DMS53 treated with DMSO at 0.1 percent for 48 hours (cell line): ENCODE data around the gene PRKCZ.

Source experiments
- DNase-seq: peaks from one replicate; lab custom pipeline; 2025; ENCODE audit not compliant: unreplicated experiment; lab: John Stamatoyannopoulos, UW

Gene PRKCZ

DNA sequence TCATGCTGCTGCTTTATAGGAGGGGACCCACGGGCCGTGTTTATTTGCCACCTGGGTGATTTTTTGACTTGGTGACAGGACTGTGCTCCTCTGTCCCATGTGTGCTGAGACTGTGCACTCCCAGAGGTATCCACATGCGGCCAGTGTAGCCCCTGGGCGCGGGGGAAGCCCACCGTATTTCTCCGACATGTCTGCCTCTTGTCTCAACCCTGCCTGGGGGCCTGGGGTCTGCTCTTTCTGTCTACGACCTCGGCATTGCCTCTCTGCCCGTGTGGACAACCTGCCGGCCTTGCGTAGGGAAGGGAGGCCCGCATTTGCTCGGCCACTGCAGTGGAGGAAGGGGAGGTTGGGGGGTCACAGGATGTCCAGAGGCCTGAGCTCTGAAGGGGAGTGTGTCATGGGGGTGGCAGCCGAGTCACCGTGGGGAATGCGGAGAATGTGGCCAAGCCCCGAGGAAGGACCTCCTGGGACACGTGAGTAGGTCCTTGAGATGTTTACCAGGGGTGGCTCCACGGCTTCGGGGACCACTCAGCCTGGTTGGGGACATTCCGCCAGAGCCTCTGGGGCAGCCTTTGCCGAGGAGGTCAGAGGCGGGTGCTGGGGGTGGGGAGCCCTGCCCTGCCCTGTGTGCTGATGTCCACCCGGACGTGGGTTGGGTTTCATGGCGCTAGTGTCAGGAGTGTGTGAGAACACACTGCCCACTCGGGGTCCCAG lies 11.0 kb downstream of the PRKCZ start:
- DNase-seq, result no peak

DNA sequence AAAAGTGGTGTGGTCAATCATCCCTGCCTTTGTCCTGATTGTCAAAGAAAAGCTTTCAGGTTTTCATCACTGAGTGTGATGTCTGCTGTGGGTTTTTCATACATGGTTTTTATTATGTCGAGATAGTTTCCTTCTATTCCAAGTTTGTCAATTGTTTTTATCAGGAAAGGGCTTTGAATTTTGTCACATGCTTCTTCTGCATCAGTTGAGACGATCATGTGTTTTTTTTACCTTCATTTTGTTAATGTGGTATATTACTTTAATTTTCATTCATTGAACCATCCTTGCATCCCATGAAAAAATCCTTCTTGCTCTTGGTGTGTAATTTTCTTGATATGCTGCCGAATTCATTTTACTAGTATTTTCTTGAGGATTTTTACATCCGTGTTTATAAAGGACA lies 15.5 kb downstream of the PRKCZ start:
- no peak for DNase-seq

DNA sequence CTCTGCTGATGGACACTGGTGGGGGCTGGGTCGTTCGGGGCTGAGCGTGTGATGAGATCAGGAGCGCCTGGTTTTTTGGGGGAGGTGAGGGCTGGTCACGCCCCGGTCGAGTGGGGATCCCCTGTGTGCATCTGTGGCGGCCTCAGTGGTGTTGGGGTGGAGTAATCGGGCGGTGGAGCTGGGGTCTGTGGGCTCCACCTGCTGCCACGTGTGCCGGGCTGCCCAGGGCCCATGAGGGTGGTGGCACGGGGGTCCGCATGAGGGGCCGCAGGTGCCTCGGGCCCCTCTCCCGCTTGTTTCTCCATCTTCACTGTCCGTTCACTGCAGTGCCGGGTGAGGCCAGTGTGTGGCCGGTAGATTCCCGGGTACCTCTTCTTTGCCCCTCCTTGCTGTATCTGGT lies 17.2 kb downstream of the PRKCZ start:
- DNase-seq, result no peak

DNA sequence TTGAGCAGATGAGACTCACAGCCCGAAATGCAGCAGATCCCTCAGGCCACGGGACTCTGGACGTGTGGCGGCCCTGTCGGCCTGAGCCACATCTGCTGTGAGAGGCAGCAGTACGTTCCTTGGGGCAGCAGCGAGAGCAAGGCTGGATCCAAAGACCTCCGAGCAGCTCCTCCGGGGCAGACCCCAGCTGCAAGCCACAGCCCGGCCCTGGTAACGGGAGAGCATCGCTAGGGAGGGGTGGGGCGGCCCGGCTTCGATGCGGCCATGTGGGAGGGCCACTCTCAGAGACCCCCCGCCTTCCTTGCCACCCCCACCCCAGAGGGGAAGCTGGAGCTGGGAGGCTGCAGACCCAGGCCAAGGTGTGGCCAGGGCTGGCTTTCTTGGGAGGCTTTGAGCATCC lies 17.8 kb downstream of the PRKCZ start:
- no peak for DNase-seq

DNA sequence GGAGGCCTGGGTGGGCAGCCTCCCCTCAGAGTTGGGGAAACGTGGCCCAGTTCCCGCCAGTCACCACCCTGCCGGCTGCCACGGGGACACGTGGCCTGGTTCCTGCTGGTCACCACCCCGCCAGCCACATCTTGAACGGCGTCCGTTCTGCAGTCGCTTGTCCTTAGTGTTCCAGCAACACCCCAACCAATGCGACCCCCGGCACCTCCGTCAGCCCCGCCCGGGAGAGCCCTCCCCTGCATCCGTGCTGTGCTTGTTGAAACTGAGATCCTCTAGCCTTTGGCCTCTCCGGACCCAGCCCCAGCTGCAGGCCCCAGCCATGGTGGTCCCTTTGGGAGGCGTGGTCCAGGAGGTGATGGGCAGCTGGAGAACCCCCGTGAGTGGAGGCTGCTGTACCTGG lies 18.7 kb downstream of the PRKCZ start:
- no peak for DNase-seq

DNA sequence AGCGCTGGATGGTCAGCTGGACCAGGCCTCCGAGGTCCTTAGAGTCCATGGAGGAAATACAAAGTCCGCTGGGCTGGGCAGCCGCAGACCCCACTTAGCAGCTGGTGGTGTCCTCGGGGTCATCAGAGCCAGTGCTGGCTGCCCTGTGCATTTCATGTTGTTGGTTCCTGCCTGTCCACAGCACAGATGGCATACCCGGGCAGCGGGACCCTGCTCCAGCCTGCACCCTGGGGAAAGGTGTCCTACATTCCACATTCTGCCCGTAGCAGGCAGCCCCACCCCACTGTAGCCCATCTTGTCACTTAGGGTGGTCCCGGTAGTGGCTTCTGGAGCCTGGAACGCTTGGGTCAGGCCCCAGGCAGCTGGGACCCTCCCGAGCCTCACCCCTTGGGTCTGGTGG lies 19.8 kb downstream of the PRKCZ start:
- no peak for DNase-seq

DNA sequence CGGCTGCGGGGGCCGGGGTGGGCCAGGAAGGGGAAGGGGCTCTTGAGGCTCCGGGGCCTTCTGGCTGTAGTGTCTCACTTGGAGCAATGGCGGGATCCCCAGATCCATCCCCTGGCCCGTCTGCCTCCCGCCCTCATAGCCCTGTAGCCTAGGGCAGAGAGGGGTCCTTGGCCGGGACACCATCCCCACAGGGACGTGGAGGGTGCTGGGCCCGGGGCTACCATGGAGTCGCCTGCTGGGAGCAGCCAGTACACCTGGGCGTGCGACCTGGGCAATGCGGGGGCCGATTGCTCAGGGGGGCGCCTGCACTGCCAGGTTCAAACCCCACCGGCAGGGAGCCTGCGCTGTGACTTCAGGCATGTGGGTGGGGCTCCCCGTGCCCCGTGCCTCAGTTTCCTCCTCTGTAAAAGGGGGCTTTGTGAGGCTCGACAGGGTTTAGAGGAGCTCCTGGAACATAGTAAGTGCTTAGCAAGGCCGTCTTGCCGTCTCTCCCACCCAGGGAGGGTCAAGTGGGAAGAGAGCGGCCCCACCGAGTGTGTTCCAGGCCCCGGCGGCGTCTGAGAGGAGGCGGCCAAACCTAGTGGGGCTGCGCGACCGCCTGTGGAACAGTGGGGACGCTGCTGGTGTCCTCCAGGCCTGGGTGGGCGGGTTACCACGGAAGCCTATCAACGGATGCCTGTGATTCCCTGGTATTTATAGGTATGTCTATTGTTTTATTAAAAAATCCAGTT lies 20.8 kb downstream of the PRKCZ start:
- no peak for DNase-seq

DNA sequence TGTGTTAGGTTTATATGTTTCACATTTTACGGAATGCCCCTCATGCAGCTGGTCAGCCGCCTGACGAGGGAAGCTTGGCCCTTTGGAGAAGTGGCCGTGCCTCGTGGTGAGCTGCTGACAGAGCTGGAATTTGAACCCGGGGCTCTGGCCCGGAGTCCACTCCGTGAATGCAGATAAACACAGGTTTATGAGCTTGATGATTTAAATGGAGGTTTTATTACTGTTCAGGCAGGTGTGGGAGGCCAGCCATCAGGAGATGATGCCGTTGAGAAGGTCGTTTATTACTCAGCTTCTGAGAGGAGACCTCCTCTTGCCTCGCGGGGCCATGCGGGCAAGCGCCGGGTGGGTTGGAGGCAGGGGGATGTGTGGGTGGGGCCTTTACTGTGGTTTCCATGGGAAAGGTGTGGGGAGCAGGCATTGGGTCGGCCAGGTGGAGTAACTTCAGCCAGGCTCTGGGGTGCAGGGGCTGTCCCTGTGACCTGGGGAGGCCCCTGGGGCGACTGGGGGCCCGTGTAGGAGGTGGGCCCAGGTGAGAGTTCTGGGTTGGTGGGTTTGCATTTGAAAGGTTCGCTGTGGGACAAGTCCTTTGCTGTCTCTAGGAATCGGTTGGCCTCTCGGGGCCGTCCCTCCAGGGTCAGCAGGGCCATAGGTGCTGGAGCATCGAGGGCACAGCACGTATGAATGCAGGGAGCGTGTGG lies 22.0 kb downstream of the PRKCZ start:
- no peak for DNase-seq

DNA sequence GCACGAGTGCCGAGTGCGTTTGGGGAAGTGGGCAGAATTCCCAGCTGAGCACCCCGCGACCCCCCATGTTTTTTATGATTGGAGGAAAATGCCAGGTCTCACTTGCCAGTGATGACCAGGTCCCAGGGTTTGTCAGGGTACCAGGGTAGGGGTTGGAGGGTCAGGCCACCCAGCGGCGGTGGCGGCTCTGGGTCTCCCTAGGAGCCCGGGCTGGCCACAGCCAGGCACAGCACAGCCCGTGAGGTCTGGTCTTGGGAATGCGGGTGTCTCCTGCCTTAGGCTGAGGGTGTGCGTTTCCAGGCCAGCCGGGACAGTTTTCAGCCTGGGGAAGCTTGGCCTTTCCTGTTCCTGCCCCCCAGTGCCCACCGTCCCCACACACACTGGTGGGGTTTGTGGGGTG lies 22.7 kb downstream of the PRKCZ start:
- no peak for DNase-seq

DNA sequence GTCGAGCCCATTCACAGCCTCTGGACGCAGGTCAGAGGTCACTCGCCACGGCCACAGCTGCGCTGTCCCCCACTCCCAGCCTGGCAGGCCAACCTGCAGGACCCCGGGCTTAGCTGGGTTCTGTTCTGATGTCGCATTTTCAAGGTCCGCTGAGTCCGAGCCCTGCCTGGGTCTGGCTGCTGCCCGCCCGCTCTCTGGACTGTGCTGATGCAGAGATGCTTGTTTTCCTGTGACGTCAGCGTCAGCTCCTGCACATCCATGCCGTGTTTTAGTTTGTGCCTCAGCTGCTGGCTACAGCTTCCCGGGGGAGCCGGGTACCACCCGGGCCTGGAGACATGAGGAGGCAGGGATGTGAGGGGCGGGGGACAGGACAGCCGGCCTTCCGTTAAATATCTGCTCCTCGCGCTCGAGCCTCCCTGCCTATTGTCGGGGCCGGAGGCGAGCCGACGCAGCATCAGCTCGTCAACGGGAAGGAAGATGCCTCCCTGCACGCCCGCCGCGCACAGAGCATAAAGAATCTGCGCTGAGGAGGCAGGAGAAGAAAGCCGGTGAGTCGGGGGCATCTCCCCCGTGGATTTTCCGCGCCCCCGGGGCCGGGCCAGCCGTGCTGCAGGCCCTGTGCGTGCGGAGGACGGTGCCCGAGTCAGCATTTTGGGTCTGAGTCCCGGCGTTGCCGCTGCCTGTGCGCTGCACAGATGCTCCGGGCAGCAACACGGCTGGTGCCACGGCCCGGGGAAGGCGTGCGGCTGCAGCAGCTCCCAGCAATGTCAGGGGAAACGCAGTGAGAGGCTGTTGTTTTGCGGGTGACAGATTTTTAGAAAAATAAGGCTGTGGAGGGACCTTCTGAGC lies 23.4 kb downstream of the PRKCZ start:
- no peak for DNase-seq

DNA sequence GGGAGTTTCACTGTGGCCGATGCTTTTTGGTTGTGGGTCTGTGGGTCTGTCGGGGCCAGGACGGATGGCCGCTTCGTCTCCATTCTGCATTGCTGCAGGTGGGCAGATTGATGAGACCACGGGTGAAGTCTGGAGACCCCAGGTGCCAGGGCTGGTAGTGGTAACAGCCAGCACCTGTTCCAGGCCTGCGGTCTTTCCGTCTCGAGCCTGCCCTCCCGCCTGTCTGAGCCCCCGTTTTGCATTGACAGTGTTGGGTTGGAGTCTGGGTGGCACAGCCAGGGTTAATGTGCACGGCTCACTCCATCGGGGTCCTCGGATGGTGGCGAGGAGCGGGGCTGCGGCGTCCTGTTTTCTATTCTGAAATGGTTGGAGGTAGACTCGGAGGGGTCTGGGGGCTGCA lies 24.2 kb downstream of the PRKCZ start:
- DNase-seq, result no peak

DNA sequence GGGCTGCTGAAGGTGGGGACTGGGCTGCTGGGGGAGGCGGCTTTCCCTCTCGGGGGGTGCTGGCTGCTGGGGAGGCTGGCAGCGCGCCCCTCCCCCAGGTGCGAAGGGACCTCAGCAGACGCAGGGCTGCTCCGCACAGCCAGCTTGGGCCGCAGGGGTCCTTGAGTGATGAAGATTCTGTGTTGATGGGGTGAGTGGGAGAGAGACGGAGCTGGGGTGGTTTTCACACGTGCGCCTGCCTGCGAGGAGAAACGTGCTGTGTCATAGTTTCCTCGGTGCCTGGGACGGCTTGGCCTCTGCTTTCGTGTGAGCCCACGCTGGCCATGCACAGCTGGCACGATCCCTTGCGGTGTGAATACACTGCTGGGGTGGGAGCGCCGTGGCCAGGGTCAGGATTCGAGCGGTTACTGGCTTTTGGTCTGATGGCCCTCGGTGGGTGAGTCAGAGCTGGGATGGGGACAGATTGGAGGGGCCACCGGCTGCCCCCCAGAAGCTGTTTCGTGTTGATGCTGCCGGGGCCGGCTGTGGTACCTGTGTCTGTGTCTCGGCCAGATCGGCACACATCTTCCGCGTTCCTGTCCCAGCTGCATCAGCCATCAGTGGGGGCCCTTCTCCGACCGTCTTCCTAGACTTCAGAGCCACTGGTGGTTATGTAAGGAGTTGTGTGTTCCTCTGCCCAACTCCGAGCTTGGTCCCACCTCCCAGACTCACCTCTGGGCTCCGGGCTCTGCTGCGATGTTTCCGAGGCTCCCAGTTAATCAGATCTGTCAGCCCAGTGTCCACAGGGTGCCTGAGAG lies 24.9 kb downstream of the PRKCZ start:
- no peak for DNase-seq

DNA sequence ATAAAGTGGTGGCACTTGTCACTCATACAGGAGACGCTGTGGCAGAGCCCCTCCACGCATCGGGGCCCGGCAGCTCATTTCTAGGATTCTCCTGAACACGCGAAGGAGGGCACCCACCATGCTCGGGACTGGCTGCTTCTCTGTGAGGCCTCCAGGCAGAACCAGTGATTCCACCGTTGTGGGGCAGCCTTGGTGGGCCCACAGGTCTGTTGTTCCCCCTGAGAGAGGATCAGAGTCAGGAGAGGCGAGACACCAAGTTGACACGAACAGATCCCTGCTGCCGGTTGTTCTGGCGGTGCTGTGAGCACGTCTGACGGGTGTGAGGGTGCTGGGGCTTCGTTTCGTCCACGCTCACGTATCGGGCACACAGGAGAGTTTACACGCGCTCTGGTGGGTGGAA lies 26.6 kb downstream of the PRKCZ start:
- DNase-seq, result no peak

DNA sequence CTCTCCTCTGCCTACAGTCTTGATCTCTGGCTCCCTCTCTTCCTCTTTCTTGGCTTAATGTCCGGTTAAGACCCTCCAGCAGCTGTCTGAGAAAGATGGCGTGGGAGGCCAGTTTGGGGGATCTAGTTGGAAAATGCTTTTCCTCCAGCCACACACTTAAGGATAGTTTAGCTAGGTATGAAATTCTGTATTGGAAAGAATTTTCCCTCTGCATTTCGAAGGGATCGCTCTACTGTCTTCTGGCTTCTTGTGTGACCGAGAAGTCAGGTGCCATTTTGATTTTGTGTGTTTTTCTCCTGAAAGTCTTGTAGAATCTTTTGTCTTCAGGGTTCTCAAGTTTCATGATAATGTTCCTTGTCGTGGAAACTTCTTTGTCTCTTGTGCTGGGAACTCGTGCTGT lies 28.0 kb downstream of the PRKCZ start:
- no peak for DNase-seq

DNA sequence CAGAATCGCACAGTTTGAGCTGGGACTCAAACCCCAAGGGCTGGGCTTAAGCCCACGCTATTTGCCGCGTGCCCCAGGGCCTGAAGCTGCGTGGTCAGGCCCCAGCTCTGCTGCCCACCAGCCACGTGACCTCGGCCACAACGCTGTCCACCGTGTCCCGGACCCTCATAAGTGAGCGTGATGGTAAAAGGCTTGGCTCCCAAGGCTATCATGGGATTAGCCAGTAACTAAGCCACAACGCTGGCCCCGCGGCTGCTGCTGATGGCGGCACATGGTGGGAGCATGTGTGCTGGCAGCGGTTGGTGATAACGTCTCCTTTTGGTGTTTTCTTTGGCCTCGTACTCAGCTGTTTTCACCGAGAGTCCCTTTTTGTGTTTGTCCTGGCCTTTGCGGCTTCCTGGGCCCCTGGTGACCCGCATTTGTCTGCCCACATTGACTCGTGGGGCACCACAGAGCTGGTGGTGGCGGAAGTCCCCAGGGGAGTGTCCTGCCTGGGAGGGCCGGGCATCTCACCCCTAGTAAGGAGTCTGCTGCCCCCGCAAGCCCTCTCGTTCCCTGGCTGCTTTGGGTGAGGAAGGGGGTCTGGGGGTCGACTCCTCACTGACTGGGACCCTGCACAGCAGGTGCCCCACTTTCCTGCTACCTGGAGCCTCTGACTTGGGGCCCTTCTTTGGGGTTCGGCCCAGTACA lies 29.3 kb downstream of the PRKCZ start:
- no peak for DNase-seq

DNA sequence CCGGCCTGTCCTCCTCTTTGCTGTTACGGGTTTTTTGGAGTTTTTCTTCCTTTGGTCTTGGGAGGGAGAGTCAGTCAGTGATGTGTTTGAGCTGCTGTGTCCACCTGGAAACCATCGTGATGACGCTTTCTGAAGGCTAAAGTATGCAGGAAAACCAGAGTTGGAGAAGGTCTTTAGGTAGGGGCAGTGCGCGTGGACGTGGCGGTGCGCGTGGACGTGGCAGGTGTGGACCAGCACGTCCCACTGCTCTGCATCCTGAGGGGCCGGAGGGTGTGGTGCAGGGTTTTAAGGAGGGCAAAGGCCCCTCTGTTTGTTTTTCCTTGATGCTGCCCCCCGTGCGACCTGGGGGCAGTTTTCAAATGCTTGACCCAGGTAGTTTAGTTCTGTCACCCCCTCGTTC lies 29.9 kb downstream of the PRKCZ start:
- DNase-seq, result no peak

DNA sequence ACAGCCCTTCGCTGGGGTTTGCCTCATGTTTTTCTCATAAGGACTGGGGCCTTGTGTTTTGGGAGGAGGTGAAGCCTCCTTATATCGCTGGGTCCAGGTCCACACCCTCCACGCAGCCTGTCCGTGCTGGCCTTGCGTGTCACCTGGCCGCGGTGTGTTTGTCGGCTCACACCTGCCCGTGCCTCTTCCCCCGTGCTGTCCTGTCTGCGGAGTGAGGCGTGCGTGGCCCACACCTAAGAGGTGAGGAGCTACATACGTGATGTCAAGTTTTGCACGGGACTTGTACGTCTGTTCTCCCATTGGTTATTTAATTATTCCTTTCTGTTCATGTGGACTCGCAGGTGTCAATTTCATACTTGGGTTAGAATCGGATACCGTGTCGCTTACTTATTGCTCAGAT lies 30.7 kb downstream of the PRKCZ start:
- DNase-seq, result no peak

DNA sequence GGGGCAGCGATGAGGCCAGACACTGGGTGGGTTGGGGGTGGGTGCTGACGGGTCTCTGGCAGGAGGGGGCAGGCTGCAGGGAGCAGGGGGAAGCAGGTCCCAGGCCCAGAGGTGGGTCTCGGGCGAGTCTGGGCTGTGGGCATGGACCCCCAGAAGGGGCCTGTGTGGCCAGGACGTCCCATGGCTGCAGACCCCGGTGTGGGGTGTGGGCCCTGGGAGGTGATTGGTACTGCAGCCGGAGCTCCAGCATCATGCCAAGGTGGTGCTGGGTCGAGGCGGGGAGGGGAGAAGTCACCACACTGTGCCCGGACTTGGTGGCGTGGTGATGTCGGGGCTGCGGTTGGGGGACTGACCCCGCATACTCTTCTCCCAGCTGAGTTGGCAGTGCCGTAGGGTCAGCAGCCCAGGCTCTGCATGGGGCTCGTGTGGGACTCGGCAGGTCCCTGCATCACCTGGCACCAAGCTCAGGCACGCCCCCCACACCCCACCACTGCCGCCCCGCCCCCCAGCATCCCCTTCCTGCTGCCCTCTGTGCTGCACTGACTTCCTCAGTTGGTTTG lies 31.2 kb downstream of the PRKCZ start:
- DNase-seq, result no peak

DNA sequence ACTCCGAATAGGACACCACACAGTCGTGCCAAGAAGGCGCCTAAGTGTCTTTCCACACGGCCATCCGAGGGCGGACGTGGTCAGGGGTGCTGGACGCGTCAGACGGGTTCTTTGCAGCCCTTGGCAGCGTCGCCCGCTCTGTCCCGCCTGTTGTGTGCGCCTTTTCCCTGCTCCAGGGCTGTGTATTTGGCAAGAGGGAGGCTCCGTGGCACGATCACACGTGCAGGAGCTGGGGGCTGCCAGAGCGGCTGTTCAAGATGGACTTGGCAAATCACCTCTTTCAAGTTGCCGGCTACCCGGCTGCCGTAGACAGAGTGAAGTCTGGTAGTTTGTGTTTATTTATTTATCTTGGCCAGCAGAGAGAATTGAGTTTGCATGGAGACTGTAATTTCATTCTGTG lies 31.9 kb downstream of the PRKCZ start:
- DNase-seq, result no peak

DNA sequence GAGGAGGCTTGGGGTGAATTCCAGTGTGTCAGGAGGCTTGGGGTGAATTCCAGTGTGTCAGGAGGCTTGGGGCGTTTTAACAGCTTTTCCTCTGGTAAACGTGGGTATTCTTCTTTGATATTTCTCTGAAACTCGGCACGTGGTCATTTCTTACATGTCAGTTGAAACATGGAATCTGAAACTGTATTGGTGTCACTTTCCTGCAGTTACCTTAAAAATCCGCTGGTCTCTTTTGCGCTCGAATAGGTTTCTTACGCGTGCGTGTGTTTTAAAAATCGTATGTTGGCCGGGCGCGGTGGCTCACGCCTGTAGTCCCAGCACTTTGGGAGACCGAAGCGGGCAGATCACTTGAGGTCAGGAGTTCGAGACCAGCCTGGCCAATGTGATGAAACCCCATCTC lies 33.5 kb downstream of the PRKCZ start:
- DNase-seq, result no peak
